Ishikawa (cell line): Measurements from ENCODE around the gene DAGLA.

ENCODE experiments used
- CEBPB ChIP-seq: IDR thresholded peaks from 2 replicates; pipeline ENCODE4 v1.6.1; 2012
- CREB1 ChIP-seq: IDR thresholded peaks from 2 replicates; pipeline ENCODE4 v1.6.1; 2012; ENCODE audit warnings: low read depth
- EGR1 ChIP-seq: IDR thresholded peaks from 2 replicates; pipeline ENCODE4 v1.6.1; 2012
- EP300 ChIP-seq: IDR thresholded peaks from 2 replicates; pipeline ENCODE4 v1.6.1; 2012; ENCODE audit warnings: borderline replicate concordance
- FOXM1 ChIP-seq: IDR thresholded peaks from 2 replicates; pipeline ENCODE4 v1.6.1; 2012; ENCODE audit warnings: low read depth, borderline replicate concordance
- MAX ChIP-seq: IDR thresholded peaks from 2 replicates; pipeline ENCODE4 v1.6.1; 2012
- NFIC ChIP-seq: IDR thresholded peaks from 2 replicates; pipeline ENCODE4 v1.6.1; 2012
- RAD21 ChIP-seq: IDR thresholded peaks from 2 replicates; pipeline ENCODE4 v1.6.1; 2012; ENCODE audit warnings: low read depth
- TAF1 ChIP-seq: IDR thresholded peaks from 2 replicates; pipeline ENCODE4 v1.6.1; 2012; ENCODE audit warnings: low read depth, mild to moderate bottlenecking
- TCF12 ChIP-seq: IDR thresholded peaks from 2 replicates; pipeline ENCODE4 v1.6.1; 2012; ENCODE audit warnings: low read depth
- TEAD4 ChIP-seq: IDR thresholded peaks from 2 replicates; pipeline ENCODE4 v1.6.1; 2012
- USF1 ChIP-seq: IDR thresholded peaks from 2 replicates; pipeline ENCODE4 v1.6.1; 2012
- YY1 ChIP-seq: IDR thresholded peaks from 2 replicates; pipeline ENCODE4 v1.6.1; 2012; ENCODE audit warnings: low read depth
- ZBTB7A ChIP-seq: IDR thresholded peaks from 2 replicates; pipeline ENCODE4 v1.6.1; 2012; ENCODE audit warnings: low read depth
- TF ChIP-seq, protein P1 (sequence below): IDR thresholded peaks from 2 replicates; pipeline ENCODE4 v1.6.1; 2012; ENCODE audit warnings: low read depth, mild to moderate bottlenecking

The DAGLA gene

GRCh38 chr11:61707574-61707973 lies 27.4 kb downstream of the DAGLA start:
- TF ChIP-seq TEAD4 (no peak), MAX (no peak), EP300 (no peak), CEBPB (no peak), RAD21 (no peak), TAF1 (no peak), TCF12 (no peak), USF1 (no peak), NFIC (no peak), YY1 (no peak), FOXM1 (no peak)
- TF ChIP-seq, protein P1, sequence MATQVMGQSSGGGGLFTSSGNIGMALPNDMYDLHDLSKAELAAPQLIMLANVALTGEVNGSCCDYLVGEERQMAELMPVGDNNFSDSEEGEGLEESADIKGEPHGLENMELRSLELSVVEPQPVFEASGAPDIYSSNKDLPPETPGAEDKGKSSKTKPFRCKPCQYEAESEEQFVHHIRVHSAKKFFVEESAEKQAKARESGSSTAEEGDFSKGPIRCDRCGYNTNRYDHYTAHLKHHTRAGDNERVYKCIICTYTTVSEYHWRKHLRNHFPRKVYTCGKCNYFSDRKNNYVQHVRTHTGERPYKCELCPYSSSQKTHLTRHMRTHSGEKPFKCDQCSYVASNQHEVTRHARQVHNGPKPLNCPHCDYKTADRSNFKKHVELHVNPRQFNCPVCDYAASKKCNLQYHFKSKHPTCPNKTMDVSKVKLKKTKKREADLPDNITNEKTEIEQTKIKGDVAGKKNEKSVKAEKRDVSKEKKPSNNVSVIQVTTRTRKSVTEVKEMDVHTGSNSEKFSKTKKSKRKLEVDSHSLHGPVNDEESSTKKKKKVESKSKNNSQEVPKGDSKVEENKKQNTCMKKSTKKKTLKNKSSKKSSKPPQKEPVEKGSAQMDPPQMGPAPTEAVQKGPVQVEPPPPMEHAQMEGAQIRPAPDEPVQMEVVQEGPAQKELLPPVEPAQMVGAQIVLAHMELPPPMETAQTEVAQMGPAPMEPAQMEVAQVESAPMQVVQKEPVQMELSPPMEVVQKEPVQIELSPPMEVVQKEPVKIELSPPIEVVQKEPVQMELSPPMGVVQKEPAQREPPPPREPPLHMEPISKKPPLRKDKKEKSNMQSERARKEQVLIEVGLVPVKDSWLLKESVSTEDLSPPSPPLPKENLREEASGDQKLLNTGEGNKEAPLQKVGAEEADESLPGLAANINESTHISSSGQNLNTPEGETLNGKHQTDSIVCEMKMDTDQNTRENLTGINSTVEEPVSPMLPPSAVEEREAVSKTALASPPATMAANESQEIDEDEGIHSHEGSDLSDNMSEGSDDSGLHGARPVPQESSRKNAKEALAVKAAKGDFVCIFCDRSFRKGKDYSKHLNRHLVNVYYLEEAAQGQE, result no peak

GRCh38 chr11:61709110-61709509 lies 28.9 kb downstream of the DAGLA start:
- TF ChIP-seq FOXM1 (no peak), TAF1 (no peak), USF1 (no peak), YY1 (no peak), RAD21 (no peak), CEBPB (no peak), NFIC (no peak), EGR1 (no peak), ZBTB7A (no peak), TEAD4 (no peak), MAX (no peak), TCF12 (no peak), CREB1 (no peak), EP300 (no peak)
- TF ChIP-seq, protein P1, result no peak

GRCh38 chr11:61709572-61709971 lies 29.4 kb downstream of the DAGLA start:
- no peak for TF ChIP-seq ZBTB7A
- no peak for TF ChIP-seq RAD21
- no peak for TF ChIP-seq YY1
- TF ChIP-seq TCF12, result no peak

- no peak for TF ChIP-seq NFIC
- no peak for TF ChIP-seq TCF12
- TF ChIP-seq CEBPB, result no peak
- TF ChIP-seq CREB1, result no peak
- TF ChIP-seq FOXM1, result no peak
- no peak for TF ChIP-seq MAX
- no peak for TF ChIP-seq YY1
- TF ChIP-seq TAF1, result no peak
- no peak for TF ChIP-seq EGR1
- no peak for TF ChIP-seq RAD21
- TF ChIP-seq TEAD4, result no peak
- no peak for TF ChIP-seq USF1
- TF ChIP-seq, protein P1, result no peak
- TF ChIP-seq ZBTB7A, result no peak
- no peak for TF ChIP-seq EP300
These were observed 29.8 kb downstream of the DAGLA start for GRCh38 chr11:61710019-61710418.
